ENCODE results near the gene IL1B.

- TF ChIP-seq ZNF274 (IDR thresholded peaks at IDR 0.05; ENCODE audit: low read depth, low read length) (no peak), SUZ12 (IDR thresholded peaks at IDR 0.05; ENCODE audit: extremely low read depth, insufficient read depth, insufficient read length) (no peak), YY1 (IDR thresholded peaks at IDR 0.05; ENCODE audit: insufficient read depth, insufficient read length) (no peak)
These were observed 14.0 kb upstream of the IL1B start for GRCh38 chr2:112850588-112850987.
